Right forelimb (tissue), 1 donor: ENCODE data around the gene IKZF2.

Experiments used
- DNase-seq: peaks from one replicate; pipeline ENCODE4 v3.0.0-alpha.2; 2018

Gene IKZF2

GRCh38 chr2:213098612-213099011, 52.8 kb downstream of the IKZF2 start:
- DNase-seq = no peak

GRCh38 chr2:213091765-213092164, 59.6 kb downstream of the IKZF2 start:
- no peak for DNase-seq

DNA sequence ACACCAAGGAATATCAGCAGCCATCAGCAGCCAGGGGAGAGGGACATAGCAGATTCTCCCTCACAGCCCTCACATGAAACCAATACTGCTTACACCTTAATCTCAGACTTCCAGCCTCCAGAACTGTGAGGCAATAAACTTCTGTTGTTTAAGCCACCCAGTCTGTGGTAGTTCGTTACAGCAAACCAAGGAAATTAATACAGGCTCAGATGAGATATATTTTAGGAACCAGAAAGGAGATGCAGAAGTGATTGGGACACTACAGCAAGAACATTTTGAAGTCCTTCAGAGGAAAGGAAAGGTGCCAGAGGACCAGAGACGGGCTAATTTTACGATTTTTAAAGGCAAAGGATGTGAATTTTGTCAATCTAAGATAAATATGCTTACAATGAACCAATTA, 60.6 kb downstream of the IKZF2 start:
- DNase-seq = no peak

DNA sequence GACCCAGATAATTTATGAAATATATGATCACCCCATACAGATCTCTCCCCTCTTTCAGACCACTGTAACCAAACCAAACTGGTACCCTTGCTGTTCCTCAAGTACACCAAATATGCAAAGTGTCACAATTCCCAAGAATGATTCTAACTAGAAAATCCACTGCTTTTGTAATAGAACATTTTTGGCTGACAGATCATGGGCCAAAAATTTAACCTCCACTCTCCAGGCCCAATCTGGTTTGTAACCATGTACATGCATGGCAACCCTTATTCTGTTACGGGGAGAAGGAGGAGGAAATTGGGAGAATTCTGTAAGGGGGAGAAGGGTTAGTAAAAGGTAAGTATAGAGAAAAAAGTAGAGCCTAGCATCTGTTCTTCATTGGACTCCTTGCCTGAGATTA, 62.0 kb downstream of the IKZF2 start:
- DNase-seq = no peak

DNA sequence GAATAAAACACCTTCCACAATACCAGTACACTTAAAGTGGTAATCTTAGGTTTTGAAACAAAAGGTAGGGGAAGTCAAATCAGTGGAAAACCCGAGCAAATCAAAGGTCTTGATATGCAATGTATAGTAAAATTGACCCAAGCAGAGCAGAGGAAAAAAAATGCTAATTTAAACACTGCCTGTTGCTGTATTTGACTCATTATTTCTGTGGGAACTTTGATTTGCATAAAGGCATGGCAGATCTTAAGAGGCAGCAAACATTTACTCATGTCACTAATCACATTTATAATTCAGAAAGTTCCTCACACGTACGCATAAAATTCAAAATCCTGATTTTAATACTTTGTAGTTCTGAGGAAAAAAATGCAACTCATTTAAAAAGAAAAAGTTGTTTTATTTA, 64.4 kb downstream of the IKZF2 start:
- DNase-seq = no peak

DNA sequence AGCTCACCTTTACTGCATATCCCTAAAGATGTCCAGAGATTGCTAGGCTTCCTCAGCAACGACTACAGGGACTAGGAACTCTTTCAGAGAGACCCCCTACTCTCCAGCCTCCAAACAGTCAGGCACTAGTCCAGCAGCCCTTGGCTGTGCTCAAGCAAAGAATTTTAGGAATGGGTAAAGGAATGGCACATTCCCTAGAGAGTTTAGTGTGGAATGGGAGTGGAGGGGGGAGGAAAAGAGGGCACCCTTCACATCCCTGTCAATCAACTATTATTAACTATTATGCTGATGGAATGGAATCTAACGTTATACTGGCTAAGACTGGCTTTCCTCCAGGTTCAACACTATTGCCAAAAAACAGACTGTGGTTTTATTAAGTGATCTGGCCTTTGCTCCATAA, 64.8 kb downstream of the IKZF2 start:
- DNase-seq = no peak

DNA sequence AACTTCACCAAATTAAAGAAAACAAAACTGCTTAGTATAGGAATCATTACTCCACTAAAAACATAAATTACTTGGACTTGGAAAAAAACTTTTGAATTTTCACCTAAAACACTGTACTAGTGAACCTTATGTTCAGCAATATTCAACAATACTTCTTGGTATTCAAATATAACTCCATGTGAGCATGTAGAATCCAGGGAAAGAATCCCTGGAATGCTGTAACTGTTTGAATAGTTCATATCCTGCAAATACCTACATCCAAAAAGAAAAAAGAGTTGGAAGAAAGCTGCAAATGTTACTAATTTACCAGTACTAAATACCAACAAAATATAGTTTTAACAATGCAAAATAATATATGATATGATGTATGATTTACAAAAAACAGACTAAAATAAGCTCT, 65.4 kb downstream of the IKZF2 start:
- no peak for DNase-seq

- no peak for DNase-seq
Observed at GRCh38 chr2:213085538-213085937, 65.9 kb downstream of the IKZF2 start.

DNA sequence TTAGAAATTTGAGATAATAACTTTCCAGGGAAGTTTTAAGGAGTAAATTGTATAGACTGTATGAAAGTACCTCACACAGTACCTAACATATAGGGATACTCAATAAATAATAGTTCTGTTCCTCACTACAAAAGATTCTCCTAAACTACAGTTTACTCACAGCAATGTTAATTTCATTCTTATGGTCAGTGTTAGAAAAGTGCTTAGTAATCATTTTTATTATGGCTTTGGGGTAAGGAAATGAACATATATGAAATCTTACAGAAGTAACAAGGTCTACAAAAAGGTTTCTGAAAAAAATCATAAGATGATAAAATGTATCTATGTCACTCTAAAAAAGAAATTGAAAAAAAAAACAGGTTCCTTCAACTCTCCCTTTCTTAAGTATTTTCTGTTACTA, 67.2 kb downstream of the IKZF2 start:
- DNase-seq = no peak

DNA sequence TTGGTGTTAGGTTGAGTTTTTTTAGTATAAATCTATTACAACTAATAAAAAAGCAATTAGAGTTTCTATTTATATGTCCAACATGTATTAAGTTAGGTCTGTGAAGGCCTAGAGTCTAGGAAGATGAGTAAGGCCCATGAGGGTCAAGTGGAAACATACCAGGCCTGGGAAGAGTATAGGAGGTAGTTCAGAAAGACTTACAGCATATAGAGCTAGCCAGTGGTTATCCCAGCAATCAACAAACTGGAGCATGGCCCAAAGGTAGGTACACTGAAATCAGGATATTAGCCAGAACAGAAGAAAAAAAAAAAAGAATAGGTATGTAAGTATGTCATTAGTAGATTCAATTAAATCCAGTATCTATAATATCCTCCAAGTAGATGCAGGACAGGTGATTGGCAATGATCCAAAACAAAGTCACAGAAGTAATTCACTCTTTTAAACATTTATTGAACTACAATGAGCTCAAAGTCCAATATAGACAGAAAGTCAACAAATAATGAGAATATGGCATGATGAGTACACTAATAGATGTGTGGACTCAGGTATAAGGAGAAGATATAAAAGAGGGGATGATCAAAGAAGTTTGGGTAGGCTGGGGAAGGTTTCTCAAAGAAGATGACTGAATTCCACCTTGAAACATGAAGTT, 70.3 kb downstream of the IKZF2 start:
- no peak for DNase-seq

DNA sequence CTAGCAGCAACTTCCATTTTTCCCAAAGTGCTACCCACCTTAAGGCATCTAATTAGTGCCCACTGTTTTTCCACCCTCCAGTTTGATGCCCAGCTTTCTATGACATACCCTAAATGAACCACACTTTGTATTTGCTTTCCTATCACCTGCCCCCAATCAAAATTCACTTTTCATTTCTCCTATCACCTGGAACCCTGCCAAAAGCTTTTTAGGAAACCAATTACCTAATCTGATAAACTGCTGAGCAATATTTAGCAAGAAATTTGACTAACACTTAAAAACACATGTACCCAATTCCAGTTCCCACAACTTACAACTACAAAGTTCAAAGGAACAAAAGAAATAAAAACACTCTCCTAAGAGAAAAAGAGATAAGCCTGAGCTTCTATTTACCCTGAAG, 71.7 kb downstream of the IKZF2 start:
- DNase-seq = no peak

- DNase-seq = no peak
Observed at GRCh38 chr2:213078686-213079085, 72.7 kb downstream of the IKZF2 start.

DNA sequence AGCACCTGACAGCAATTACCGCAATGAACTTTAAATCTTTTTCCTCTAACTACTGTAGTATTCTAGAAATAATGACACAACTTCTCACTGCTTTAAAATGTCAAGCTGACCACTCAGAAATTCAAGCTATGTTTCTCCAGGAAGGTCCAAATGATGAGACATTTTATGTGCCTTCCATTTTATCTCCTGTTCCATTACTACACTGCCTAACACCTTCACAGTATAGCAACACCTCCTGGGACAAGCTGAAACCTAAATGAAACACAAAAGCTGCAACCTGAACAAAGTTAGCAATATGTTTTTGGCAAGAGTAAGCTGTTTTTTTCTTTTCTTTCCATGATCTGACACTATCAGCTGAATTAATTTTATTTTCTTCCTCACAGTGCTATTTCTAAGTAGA, 81.9 kb downstream of the IKZF2 start:
- no peak for DNase-seq

DNA sequence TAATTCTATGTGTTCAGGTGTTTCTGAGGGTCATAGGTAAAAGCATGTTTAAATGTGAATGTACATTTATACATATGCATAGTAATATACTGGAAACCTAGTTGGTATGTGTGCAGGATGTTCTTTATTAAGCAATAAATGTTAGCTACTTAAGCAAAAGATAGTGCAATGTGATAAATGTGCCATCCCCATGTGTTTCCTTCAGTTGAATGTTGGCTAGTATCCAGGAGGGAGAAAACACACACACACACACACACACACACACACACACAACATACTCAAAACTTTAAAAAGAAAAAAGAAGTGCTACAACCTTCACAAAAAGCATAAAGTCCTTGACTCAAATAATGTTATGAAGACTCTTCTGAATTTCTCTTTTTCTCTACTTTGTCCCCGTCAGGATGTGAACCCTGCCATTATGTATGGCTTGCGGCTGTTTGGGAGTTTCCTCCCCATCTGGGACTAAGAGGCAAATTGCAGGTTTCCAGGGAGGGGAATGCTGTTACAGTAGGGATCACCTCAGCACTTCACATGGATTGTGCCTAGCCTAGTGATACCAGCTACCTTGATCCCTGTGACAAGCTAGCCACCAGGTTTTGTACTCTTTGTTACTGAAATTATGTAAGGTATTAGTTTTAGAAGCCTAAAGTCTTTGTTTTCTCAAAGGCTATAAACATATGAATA, 82.6 kb downstream of the IKZF2 start:
- DNase-seq = no peak

DNA sequence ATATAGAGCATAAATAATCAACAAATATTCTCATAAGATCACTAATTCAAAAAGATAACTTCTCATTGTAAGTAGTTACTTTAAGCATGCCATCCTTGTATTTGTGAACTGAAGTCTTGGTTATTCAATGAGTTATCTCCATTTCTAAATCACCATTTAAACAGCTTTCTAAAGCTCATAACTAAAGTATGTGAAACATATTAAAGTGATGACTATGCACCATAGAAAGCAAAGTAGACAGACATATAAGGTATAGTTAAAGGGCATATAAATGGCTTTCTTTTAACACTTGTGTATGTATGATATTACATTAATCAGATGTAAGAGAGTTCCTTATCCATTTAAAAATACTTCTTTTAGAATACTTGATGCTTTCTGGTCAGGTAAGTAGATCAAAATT, 83.5 kb downstream of the IKZF2 start:
- DNase-seq = no peak

GRCh38 chr2:213066443-213066743, 85.0 kb downstream of the IKZF2 start:
- DNase-seq = no peak

GRCh38 chr2:213065583-213066442, 85.6 kb downstream of the IKZF2 start:
- DNase-seq = no peak

DNA sequence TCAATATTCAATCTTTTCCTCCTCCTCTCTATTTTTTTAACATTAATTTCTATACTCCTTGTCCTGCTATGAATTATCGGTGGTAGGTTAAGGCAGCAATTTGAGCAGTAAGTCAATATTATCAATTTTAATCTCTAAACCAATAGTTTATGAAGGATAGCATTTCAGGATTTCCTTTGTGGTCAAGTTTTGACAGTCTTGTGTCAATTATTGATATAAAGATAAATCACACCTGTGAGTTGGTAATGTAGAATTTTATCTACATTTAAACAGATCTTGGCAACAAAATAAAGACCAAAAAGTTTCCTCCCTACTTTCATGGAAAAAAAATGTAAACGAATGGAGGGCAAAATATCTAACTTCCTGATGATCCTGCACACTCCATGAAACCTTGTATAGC, 87.3 kb downstream of the IKZF2 start:
- DNase-seq = no peak

DNA sequence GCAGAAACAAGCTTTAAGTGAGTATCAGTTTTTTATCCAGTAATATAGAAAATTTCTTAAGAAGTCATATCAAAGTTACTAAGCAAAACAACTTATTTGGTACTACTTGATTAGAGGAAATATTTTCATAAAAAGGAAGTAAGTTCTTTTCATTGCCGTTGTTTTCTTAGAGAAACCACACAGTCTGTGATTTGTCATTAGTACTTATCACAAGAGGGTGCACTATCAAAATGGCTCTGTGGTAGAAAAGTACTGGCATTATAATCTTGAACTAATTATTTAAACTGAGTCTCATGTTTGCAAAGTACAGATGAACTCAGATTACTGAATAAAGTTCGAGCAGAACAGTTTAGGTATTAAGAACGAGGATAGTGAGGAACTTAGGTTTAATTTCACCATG, 93.4 kb downstream of the IKZF2 start:
- no peak for DNase-seq

DNA sequence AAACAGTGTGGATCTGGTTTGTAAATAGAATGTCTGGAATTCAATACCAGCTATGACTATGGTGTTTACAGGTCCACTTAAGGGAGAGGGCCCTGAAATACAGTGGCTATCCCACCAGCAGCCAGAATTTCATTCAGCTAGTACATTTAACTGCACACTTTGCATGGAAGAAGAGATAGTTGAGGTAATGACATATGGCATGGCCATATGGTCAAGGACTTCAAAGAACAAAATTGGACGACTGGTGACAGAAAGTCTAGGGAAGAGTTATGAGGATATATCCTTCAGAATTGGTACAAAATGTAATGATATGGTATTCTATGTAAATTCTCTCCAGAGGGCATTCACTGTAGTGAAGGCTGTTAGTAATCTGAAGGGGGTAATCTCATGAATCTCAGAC, 105.0 kb downstream of the IKZF2 start:
- no peak for DNase-seq

GRCh38 chr2:213043566-213043965, 107.8 kb downstream of the IKZF2 start:
- DNase-seq = no peak

DNA sequence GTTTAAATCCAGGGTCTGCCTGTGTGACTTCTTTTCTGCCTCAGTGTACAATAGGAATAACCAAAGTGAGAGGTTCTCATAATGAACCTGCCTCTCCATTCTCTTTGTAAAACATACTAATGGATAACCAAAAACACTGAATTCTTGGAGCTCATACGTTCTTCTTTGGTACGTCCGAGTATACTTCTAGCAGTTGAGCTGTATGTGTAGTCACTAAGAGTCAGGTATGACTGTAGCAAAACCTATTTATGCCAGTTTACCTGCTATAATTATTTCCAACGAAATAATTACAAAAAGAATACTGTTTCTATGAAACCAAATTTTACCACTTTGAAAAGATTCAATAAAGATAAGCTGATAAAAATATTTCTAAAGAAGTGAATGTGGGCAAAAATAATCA, 109.2 kb downstream of the IKZF2 start:
- no peak for DNase-seq

- DNase-seq = no peak
Observed at GRCh38 chr2:213036836-213037235, 114.6 kb downstream of the IKZF2 start.

- DNase-seq = no peak
Observed at GRCh38 chr2:213034585-213034984, 116.8 kb downstream of the IKZF2 start.
